ENCODE data around the gene CD8B. TPM values are rescaled to one million over a fixed set of nuclear protein-coding genes. Genes with fewer than 3 reads are reported as not detected.

The CD8B gene
- total RNA-seq, 1 donor from 2014 or later: not detected

DNA sequence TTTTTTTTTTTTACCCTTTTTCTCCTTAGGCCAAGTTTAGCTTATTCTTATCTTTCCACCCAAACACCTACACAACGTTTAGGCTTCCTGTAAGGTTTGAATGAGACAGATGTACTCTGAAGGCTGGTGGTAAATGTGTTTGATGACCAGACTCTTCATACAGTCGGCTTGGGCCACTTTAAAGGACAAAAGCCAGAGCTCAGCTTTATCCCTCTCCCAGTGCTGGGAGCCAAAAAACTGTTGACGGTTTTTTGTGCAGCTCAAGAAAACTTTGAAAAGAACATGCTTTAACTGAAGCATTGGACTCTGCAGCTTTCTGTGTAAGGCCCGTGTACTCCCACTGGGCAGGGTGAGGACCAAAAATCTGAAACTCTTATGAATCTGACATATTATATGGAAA is 86.3 kb downstream of the CD8B start:
- no peak for DNase-seq (ENCODE audit: low read depth)

DNA sequence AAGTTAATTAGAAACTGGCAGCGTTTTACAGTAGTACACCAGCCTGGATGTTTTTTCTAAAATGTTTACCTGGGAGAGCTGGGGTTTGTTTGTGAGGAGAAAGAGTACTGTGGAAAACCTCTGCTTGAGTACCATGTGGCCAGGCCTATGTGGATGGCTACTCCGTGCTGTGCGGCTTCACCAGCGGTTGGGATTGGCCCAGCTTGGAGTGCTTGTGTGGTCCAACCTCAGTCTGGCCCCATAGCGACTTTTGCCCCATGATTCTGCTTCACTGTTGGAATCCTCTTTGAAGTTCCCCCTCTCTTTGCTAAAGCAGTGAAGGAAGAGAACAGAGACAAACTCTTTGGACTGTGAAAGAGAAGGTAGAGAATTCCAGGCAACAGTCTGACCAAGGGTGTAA is 86.8 kb downstream of the CD8B start:
- no peak for DNase-seq (ENCODE audit: low read depth)

DNA sequence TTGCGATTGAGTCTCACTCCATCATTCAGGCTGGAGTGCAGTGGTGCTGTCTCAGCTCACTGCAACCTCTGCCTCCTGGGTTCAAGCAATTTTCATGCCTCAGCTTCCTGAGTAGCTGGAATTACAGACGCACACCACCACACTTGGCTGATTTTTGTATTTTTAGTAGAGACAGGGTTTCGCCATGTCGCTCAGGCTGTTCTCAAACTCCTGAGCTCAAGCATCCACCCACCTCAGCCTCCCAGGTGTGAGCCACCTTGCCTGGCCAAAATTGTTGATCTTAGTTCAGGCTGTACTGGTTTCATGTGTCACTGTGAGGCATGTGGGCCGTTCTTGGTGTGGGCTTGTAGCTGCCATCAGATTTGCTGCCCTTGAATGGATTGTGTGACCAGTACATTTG is 89.1 kb downstream of the CD8B start:
- no peak for DNase-seq (ENCODE audit: low read depth)

DNA sequence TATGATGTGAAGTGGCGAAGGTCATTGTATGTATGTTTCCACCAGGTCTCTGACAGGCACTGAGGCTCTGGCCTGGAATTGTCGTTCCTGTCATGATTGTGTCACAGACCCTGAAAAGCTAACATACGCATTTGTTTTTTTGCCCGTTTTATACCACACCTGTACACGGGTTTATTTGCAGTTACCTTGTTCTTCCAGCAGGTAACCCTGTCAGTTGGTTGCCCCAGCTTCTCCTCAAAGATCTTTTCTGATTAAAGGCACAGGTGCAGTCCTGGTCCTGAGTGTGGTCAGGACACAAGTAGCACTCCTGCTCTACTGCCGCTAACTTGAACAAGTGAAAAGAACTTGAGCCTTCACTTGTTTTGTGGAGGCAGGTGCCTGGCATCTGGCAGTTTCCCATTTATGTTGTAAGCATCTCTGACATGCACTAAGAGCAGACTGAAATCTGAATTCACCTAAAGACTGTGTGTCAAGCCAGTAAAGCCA is 90.8 kb downstream of the CD8B start:
- DNase-seq (ENCODE audit: low read depth): no peak

DNA sequence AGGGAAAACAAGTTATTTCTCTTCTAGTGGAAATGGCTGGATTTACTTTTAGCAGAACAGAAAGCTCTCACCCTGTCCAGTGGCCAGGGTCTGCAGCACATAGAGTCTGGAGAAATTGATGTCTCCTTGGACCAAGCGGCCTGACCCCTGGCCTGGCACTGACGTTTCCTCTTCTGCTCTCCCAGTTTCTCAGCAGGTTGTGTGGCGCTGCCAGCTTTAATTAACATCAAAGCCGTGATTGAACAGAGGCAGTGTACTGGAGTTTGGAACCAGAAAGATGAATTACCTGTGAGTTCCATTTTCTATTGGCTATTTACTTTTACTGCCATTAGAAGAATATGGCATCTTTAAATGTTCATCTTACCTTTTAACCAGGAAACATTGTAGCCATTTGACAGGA is 91.8 kb downstream of the CD8B start:
- DNase-seq (ENCODE audit: low read depth): no peak

DNA sequence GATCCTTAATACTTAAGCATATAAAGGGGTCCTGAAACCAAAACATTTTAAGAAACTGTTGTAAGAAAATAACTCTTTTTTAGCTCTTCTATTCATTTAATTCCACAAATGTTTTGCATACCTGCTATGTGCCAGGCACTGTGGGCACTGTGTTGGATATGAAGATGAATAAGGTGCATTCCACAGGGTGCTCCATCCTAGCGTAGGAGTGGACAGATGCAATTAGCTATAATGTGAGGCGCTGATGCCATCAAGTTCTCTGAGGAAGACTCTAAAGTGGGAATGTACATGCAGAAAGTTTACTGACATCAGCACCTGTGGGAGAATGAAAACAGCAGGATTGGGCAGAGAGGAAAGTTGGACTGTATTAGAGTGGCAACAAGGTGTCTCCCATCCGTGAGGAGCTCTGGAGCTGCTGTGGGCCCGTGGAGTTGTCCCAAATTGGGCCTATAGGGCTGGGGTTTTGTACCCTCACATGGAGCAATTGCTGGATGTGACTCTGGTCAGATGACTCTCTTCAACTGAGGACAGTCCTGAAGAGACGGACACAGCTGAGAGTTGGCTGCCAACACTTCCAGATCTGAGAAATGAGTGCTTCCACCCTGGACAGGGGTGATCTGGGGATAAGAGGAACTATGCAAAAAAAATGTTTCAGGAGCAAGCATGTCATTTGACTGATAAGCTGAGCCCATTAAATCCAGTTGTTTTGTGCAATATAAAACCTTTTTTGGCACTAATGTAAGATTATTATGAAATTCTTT is 93.3 kb downstream of the CD8B start:
- no peak for DNase-seq (ENCODE audit: low read depth)

Other genes starting within 250 kb of the CD8B start
- gene RNF103, start 238.0 kb downstream of the CD8B start, total RNA-seq: 32.9 and 50.6 TPM in 2 replicates
- 57.2 and 86.4 TPM in 2 replicates for gene RMND5A, start 141.6 kb downstream of the CD8B start, total RNA-seq
- gene CD8A, start 71.0 kb downstream of the CD8B start, total RNA-seq: not detected in 2 replicates
- gene RGPD1, start 80.2 kb upstream of the CD8B start, total RNA-seq: 0.21 and 0.24 TPM in 2 replicates
- 1.4 and 2.5 TPM in 2 replicates for gene PLGLB1, start 160.0 kb upstream of the CD8B start, total RNA-seq

Data from myocyte (in vitro differentiated cells).